ENCODE data around the gene SSR4. TPM values are rescaled to one million over a fixed set of nuclear protein-coding genes. Genes with fewer than 3 reads are reported as not detected.

SSR4 gene
- total RNA-seq (2022; extraction: Qiagen RNA extraction): 328 to 374 TPM (median 349 TPM) in 5 replicates

GRCh38 chrX:153794018-153794896 is at the start of gene SSR4, which contains the start of gene IDH3G:
Gene SSR4, plus strand, starts transcription at chrX:153794668. Its CDS starts 20 bp downstream, at chrX:153794688.
Gene IDH3G, minus strand, starts transcription at chrX:153794375. Its CDS starts 49 bp downstream, at chrX:153794326.

GRCh38 chrX:153763989-153764755 is 30.3 kb upstream of the SSR4 start, which contains the start of gene PLXNB3:
Gene PLXNB3, plus strand, starts transcription at chrX:153764249. Its CDS starts 1,287 bp downstream, at chrX:153765536.

GRCh38 chrX:153780678-153781427 is 13.6 kb upstream of the SSR4 start, which contains the start of gene SRPK3:
Gene SRPK3, plus strand, starts transcription at chrX:153781041. Its CDS starts 46 bp downstream, at chrX:153781087.

GRCh38 chrX:153829799-153830639 is 35.6 kb downstream of the SSR4 start, which contains the start of gene PDZD4:
Gene PDZD4, minus strand, starts transcription at chrX:153830544. Its CDS starts 246 bp downstream, at chrX:153830298.

Other genes starting within 250 kb of the SSR4 start
- 40.3 to 64.4 TPM (median 60.1 TPM) in 5 replicates for gene CCNQ, start 195.5 kb upstream of the SSR4 start, total RNA-seq (2022; extraction: Qiagen RNA extraction)
- 1.0 to 2.0 TPM (median 1.3 TPM) in 5 replicates for gene DUSP9, start 147.5 kb upstream of the SSR4 start, total RNA-seq (2022; extraction: Qiagen RNA extraction)
- 0.07 to 0.41 TPM (median 0.18 TPM) in 5 replicates for gene PNCK, start 120.9 kb upstream of the SSR4 start, total RNA-seq (2022; extraction: Qiagen RNA extraction)
- 9.1 to 15.3 TPM (median 12.7 TPM) in 5 replicates for gene SLC6A8, start 106.7 kb upstream of the SSR4 start, total RNA-seq (2022; extraction: Qiagen RNA extraction)
- gene BCAP31, start 70.3 kb upstream of the SSR4 start, total RNA-seq (2022; extraction: Qiagen RNA extraction): 339 to 415 TPM (median 357 TPM) in 5 replicates
- 2.6 to 4.7 TPM (median 4.2 TPM) in 5 replicates for gene ABCD1, start 69.8 kb upstream of the SSR4 start, total RNA-seq (2022; extraction: Qiagen RNA extraction)
- gene PLXNB3, start 30.4 kb upstream of the SSR4 start, total RNA-seq (2022; extraction: Qiagen RNA extraction): 1.8 to 4.1 TPM (median 3.0 TPM) in 5 replicates
- 0.03 to 0.06 TPM (median 0.05 TPM) in 5 replicates for gene SRPK3, start 13.6 kb upstream of the SSR4 start, total RNA-seq (2022; extraction: Qiagen RNA extraction)
- 51.1 to 66.0 TPM (median 64.4 TPM) in 5 replicates for gene IDH3G, start 293 bp upstream of the SSR4 start, total RNA-seq (2022; extraction: Qiagen RNA extraction)
- 2.9 to 4.0 TPM (median 3.4 TPM) in 5 replicates for gene PDZD4, start 35.9 kb downstream of the SSR4 start, total RNA-seq (2022; extraction: Qiagen RNA extraction)
- 18.1 to 23.9 TPM (median 20.8 TPM) in 5 replicates for gene L1CAM, start 91.5 kb downstream of the SSR4 start, total RNA-seq (2022; extraction: Qiagen RNA extraction)
- gene AVPR2, start 110.0 kb downstream of the SSR4 start, total RNA-seq (2022; extraction: Qiagen RNA extraction): 0.05 TPM in 1 of 5 replicates, not detected in the others
- gene ARHGAP4, start 131.6 kb downstream of the SSR4 start, total RNA-seq (2022; extraction: Qiagen RNA extraction): 0.82 to 2.5 TPM (median 2.0 TPM) in 5 replicates
- 200 to 245 TPM (median 214 TPM) in 5 replicates for gene NAA10, start 140.4 kb downstream of the SSR4 start, total RNA-seq (2022; extraction: Qiagen RNA extraction)
- gene RENBP, start 150.0 kb downstream of the SSR4 start, total RNA-seq (2022; extraction: Qiagen RNA extraction): 0.09 to 0.20 TPM (median 0.09 TPM) in 3 of 5 replicates, not detected in the others
- gene HCFC1, start 177.2 kb downstream of the SSR4 start, total RNA-seq (2022; extraction: Qiagen RNA extraction): 26.9 to 48.8 TPM (median 47.9 TPM) in 5 replicates
- gene TMEM187, start 178.1 kb downstream of the SSR4 start, total RNA-seq (2022; extraction: Qiagen RNA extraction): 4.0 to 6.5 TPM (median 4.7 TPM) in 5 replicates
- gene IRAK1, start 225.2 kb downstream of the SSR4 start, total RNA-seq (2022; extraction: Qiagen RNA extraction): 184 to 233 TPM (median 221 TPM) in 5 replicates

All from A549 treated with dexamethasone at 1 μM for 4 hours (cell line).